Measurements from ENCODE around the gene SEMA5A.

The SEMA5A gene

GRCh38 chr5:9545992-9546851 lies at the start of gene SEMA5A:
Gene SEMA5A (minus strand): TSS chr5:9546075. CDS start chr5:9379946, 166,129 bp downstream.
- peak; percentile 31 for DNase-seq (ENCODE audit: low read depth)

- DNase-seq (ENCODE audit: low read depth): no peak
These were observed 49.0 kb upstream of the SEMA5A start for GRCh38 chr5:9594913-9595312.

GRCh38 chr5:9589049-9589835 lies 43.4 kb upstream of the SEMA5A start:
- no peak for DNase-seq (ENCODE audit: low read depth)

GRCh38 chr5:9588254-9588653 lies 42.4 kb upstream of the SEMA5A start:
- no peak for DNase-seq (ENCODE audit: low read depth)

GRCh38 chr5:9587135-9587534 lies 41.3 kb upstream of the SEMA5A start:
- no peak for DNase-seq (ENCODE audit: low read depth)

GRCh38 chr5:9582406-9582805 lies 36.5 kb upstream of the SEMA5A start:
- no peak for DNase-seq (ENCODE audit: low read depth)

GRCh38 chr5:9573796-9574195 lies 27.9 kb upstream of the SEMA5A start:
- DNase-seq (ENCODE audit: low read depth): no peak

- DNase-seq (ENCODE audit: low read depth): no peak
These were observed 26.4 kb upstream of the SEMA5A start for GRCh38 chr5:9572246-9572645.

GRCh38 chr5:9570876-9571275 lies 25.0 kb upstream of the SEMA5A start:
- no peak for DNase-seq (ENCODE audit: low read depth)

- DNase-seq (ENCODE audit: low read depth): no peak
These were observed 21.2 kb upstream of the SEMA5A start for GRCh38 chr5:9567039-9567438.

- no peak for DNase-seq (ENCODE audit: low read depth)
These were observed 18.9 kb upstream of the SEMA5A start for GRCh38 chr5:9564752-9565151.

GRCh38 chr5:9562141-9562540 lies 16.3 kb upstream of the SEMA5A start:
- DNase-seq (ENCODE audit: low read depth): no peak

- DNase-seq (ENCODE audit: low read depth): no peak
These were observed 14.1 kb upstream of the SEMA5A start for GRCh38 chr5:9559965-9560364.

- no peak for DNase-seq (ENCODE audit: low read depth)
These were observed 12.6 kb upstream of the SEMA5A start for GRCh38 chr5:9558319-9558965.

- DNase-seq (ENCODE audit: low read depth): no peak
These were observed 11.8 kb upstream of the SEMA5A start for GRCh38 chr5:9557696-9558095.

- no peak for DNase-seq (ENCODE audit: low read depth)
These were observed 10.1 kb upstream of the SEMA5A start for GRCh38 chr5:9555961-9556360.

GRCh38 chr5:9554122-9554521 lies 8.2 kb upstream of the SEMA5A start:
- DNase-seq (ENCODE audit: low read depth): no peak

- no peak for DNase-seq (ENCODE audit: low read depth)
These were observed 7.7 kb upstream of the SEMA5A start for GRCh38 chr5:9553561-9553960.

- DNase-seq (ENCODE audit: low read depth): no peak
These were observed 6.0 kb upstream of the SEMA5A start for GRCh38 chr5:9551567-9552537.

- no peak for DNase-seq (ENCODE audit: low read depth)
These were observed 4.1 kb upstream of the SEMA5A start for GRCh38 chr5:9549941-9550340.

GRCh38 chr5:9547122-9547947 lies 1.5 kb upstream of the SEMA5A start:
- peak; percentile 42 for DNase-seq (ENCODE audit: low read depth)
